CD14-positive monocyte (primary cell): ENCODE results near the gene ZNF831. TPM values are rescaled to one million over a fixed set of nuclear protein-coding genes. Genes with fewer than 3 reads are reported as not detected.

ENCODE experiments used
- DNase-seq, 3 donors: peaks; one replicate each; pipeline ENCODE4 v3.0.0-alpha.2; 2011 to 2022
- H2AFZ ChIP-seq: 2 replicates; pipeline ENCODE4 v1.6.0; 2012; ENCODE audit warnings: mild to moderate bottlenecking, low read depth, low read length, inconsistent platforms; ENCODE audit not compliant: insufficient read depth, poor library complexity, severe bottlenecking
- H3K27ac ChIP-seq, 2 donors: 1 replicate in 1 of 2; 2 replicates in 1 of 2; pipeline ENCODE4 v1.5.1; 2012 to 2013; ENCODE audit warnings: low read length in 2 of 2, control low read depth in 1 of 2, inconsistent platforms in 1 of 2, low read depth in 1 of 2, mild to moderate bottlenecking in 1 of 2
- H3K27me3 ChIP-seq, 2 donors: one replicate each; pipeline versions ENCODE4 v1.6.0 to v1.6.1; 2011 to 2013; ENCODE audit warnings: low read length in 2 of 2; ENCODE audit not compliant: control insufficient read depth in 2 of 2, insufficient read depth in 2 of 2
- H3K36me3 ChIP-seq, 2 donors: replicated peaks in 1 of 2; 1 replicate in 1 of 2; 2 replicates in 1 of 2; pipeline versions ENCODE4 v1.5.1 to v1.6.1; 2012 to 2013; ENCODE audit warnings: low read length in 2 of 2, control low read depth in 1 of 2, inconsistent platforms in 1 of 2, mild to moderate bottlenecking in 1 of 2; ENCODE audit not compliant: insufficient read depth in 2 of 2, control insufficient read depth in 1 of 2
- H3K4me1 ChIP-seq, 2 donors: 1 replicate in 1 of 2; 2 replicates in 1 of 2; pipeline versions ENCODE4 v1.5.1 to v1.6.1; 2012 to 2013; ENCODE audit warnings: low read length in 2 of 2, control low read depth in 1 of 2, inconsistent platforms in 1 of 2, mild to moderate bottlenecking in 1 of 2, moderate library complexity in 1 of 2; ENCODE audit not compliant: insufficient read depth in 2 of 2, control insufficient read depth in 1 of 2
- H3K4me2 ChIP-seq: replicated peaks from 2 replicates; pipeline ENCODE3; 2012; ENCODE audit warnings: low read length, moderate library complexity, mild to moderate bottlenecking; ENCODE audit not compliant: poor library complexity, severe bottlenecking; ENCODE audit errors: extremely low read depth
- H3K4me3 ChIP-seq, 3 experiments: fragments of 200-600 bp in 1 of 3; sonication (generic) in 1 of 3; replicated peaks in 1 of 3; 1 replicate in 2 of 3; 2 replicates in 1 of 3; pipeline ENCODE4 v1.5.1; 2011 to 2013; ENCODE audit warnings: low read length in 3 of 3, mild to moderate bottlenecking in 3 of 3, control low read depth in 2 of 3, low read depth in 2 of 3, inconsistent platforms in 1 of 3, moderate library complexity in 1 of 3
- H3K79me2 ChIP-seq: 2 replicates; pipeline ENCODE4 v1.6.0; 2012; ENCODE audit warnings: mild to moderate bottlenecking, control low read depth, inconsistent platforms, low read length, moderate library complexity; ENCODE audit not compliant: insufficient read depth
- H3K9ac ChIP-seq: 2 replicates; pipeline ENCODE4 v1.6.0; 2017; ENCODE audit warnings: low read length, mild to moderate bottlenecking; ENCODE audit not compliant: insufficient read depth, poor library complexity, severe bottlenecking
- H3K9me3 ChIP-seq, 2 donors: replicated peaks in 1 of 2; 1 replicate in 1 of 2; 2 replicates in 1 of 2; pipeline versions ENCODE4 v1.5.1 to v1.6.1; 2012 to 2013; ENCODE audit warnings: low read length in 2 of 2, control low read depth in 1 of 2; ENCODE audit not compliant: control insufficient read depth in 1 of 2, insufficient read depth in 1 of 2
- H4K20me1 ChIP-seq: 2 replicates; pipeline ENCODE4 v1.6.0; 2012; ENCODE audit warnings: mild to moderate bottlenecking, low read length, control low read depth, moderate library complexity; ENCODE audit not compliant: insufficient read depth
- H3K27ac Mint-ChIP-seq, 7 donors: one replicate each; pipeline ENCODE4 v1.8.0; 2020; ENCODE audit warnings: mild to moderate bottlenecking in 7 of 7, mixed read lengths in 7 of 7, moderate library complexity in 6 of 7, inconsistent platforms in 2 of 7
- H3K27me3 Mint-ChIP-seq, 3 donors: one replicate each; pipeline ENCODE4 v1.8.0; 2021 to 2022; ENCODE audit warnings: low read depth in 3 of 3, mild to moderate bottlenecking in 3 of 3, mixed read lengths in 3 of 3, moderate library complexity in 3 of 3, inconsistent platforms in 1 of 3
- H3K36me3 Mint-ChIP-seq, 2 donors: one replicate each; pipeline ENCODE4 v1.8.0; 2020; ENCODE audit warnings: mixed read lengths in 2 of 2, inconsistent platforms in 1 of 2, mild to moderate bottlenecking in 1 of 2
- H3K4me1 Mint-ChIP-seq: one replicate; pipeline ENCODE4 v1.8.0; 2020; ENCODE audit warnings: mild to moderate bottlenecking, mixed read lengths
- H3K4me3 Mint-ChIP-seq, 2 donors: one replicate each; pipeline ENCODE4 v1.8.0; 2020; ENCODE audit warnings: mild to moderate bottlenecking in 2 of 2, mixed read lengths in 2 of 2, moderate library complexity in 1 of 2
- H3K9me3 Mint-ChIP-seq, 7 donors: one replicate each; pipeline ENCODE4 v1.8.0; 2020 to 2022; ENCODE audit warnings: mixed read lengths in 7 of 7, mild to moderate bottlenecking in 6 of 7, moderate library complexity in 6 of 7, inconsistent platforms in 2 of 7
- WGBS: methylation state at CpG from one replicate; pipeline ENCODE4 v1.1.5; 2013; ENCODE audit warnings: missing lambda C conversion rate; ENCODE audit not compliant: insufficient coverage; 5-methylcytosine and 5-hydroxymethylcytosine counted together
- intact Hi-C, 2 donors: fragments of 100-400 bp; cut with micrococcal nuclease; formaldehyde crosslinking; loops; one replicate each; pipeline versions ENCODE4 v1.15.0 to v1.15.1; 2023
- polyA plus RNA-seq, 3 donors: library from polyadenylated mRNA; depleted of rRNA in 1 of 3; unstranded in 2 of 3; stranded (reverse) in 1 of 3; fragments of 300-500 nt in 2 of 3; fragments of >200 nt in 1 of 3; fragmentation: Illumina TruSeq in 2 of 3; gene quantifications; 1 replicate in 2 of 3; 2 replicates in 1 of 3; pipeline ENCODE4 v1.2.3, GENCODE V29; 2012 to 2021
- TF ChIP-seq, protein P1 (sequence below): fragments of 200-600 bp; IDR thresholded peaks from one replicate; pipeline ENCODE4 v1.8.0; 2022; ENCODE audit warnings: antibody characterized with exemption, mild to moderate bottlenecking

Gene ZNF831
- polyA plus RNA-seq, 3 donors, result 0.03 to 0.09 TPM; not detected in 1

DNA sequence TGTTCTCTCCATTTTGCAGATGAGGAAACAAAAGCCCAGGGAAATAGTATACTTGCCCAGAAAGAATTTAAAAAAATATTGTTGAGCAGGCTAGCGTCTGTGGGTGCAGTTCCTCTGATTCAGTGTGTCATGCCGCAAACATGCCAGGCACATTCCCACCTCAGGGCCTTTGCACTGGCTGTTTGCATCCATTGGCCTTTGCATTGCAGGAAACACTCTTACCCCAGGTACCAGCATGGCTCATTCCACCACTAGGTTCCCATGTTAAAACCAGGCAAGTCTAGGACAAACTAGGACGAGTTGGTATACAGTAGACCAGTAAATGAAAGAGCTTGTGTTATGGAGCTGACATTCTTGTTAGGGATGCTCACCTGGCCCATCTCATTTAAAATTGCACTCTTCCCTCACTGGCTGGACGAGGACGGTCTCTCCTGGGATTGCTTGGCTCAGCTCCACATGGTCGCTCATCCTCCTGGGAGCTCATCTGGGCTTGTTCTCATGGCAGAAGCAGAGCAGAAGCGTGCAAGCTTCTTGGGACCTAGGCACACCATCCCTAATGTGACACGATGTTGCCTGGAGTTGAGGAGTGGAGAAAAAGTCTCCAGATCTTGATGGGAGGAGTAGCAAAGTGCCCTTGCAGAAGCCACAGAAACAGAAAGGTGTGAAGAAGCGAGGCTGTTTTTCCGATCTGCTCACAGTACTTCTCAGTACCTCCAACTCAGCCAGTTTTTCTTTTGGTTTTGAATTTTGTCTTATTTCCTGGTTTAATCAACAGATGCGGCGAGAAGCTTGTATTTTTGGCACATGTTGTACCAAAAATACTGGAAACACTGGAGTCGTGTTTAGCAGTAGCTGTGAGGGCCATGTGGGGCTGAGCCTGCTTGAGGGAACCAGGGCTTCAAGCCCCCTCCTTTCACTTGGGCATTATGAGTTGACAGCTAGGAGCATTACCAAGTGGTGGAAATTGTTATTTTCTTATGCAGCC, 13.9 kb downstream of the ZNF831 start:
- Mint-ChIP-seq H3K4me3 (no peak overlapping the region), H3K4me1 (no peaks in the 10 kb centered on the region), H3K27me3 (peaks cover 0 to 9% (median 3%) of the 10 kb centered on the region in 3 donors), H3K36me3 (no peaks in the 10 kb centered on the region), H3K27ac (no peak overlapping the region), H3K9me3 (peaks cover 0 to 3% (median 0%) of the 10 kb centered on the region in 7 donors)
- Histone ChIP-seq H3K27ac (no peak overlapping the region), H3K79me2 (no peaks in the 10 kb centered on the region), H3K4me2 (no peak overlapping the region), H4K20me1 (no peaks in the 10 kb centered on the region), H3K9me3 (no peaks in the 10 kb centered on the region), H3K9ac (no peak overlapping the region), H3K36me3 (no peaks in the 10 kb centered on the region), H2AFZ (no peak overlapping the region), H3K27me3 (no peaks in the 10 kb centered on the region), H3K4me3 (no peak overlapping the region), H3K4me1 (no peaks in the 10 kb centered on the region)
- intact Hi-C loops, result no loop called here
- no peak for DNase-seq
- WGBS, result 91% methylated on average over 9 of the region's 13 CpGs
- TF ChIP-seq, protein P1, sequence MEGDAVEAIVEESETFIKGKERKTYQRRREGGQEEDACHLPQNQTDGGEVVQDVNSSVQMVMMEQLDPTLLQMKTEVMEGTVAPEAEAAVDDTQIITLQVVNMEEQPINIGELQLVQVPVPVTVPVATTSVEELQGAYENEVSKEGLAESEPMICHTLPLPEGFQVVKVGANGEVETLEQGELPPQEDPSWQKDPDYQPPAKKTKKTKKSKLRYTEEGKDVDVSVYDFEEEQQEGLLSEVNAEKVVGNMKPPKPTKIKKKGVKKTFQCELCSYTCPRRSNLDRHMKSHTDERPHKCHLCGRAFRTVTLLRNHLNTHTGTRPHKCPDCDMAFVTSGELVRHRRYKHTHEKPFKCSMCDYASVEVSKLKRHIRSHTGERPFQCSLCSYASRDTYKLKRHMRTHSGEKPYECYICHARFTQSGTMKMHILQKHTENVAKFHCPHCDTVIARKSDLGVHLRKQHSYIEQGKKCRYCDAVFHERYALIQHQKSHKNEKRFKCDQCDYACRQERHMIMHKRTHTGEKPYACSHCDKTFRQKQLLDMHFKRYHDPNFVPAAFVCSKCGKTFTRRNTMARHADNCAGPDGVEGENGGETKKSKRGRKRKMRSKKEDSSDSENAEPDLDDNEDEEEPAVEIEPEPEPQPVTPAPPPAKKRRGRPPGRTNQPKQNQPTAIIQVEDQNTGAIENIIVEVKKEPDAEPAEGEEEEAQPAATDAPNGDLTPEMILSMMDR, result no peak

DNA sequence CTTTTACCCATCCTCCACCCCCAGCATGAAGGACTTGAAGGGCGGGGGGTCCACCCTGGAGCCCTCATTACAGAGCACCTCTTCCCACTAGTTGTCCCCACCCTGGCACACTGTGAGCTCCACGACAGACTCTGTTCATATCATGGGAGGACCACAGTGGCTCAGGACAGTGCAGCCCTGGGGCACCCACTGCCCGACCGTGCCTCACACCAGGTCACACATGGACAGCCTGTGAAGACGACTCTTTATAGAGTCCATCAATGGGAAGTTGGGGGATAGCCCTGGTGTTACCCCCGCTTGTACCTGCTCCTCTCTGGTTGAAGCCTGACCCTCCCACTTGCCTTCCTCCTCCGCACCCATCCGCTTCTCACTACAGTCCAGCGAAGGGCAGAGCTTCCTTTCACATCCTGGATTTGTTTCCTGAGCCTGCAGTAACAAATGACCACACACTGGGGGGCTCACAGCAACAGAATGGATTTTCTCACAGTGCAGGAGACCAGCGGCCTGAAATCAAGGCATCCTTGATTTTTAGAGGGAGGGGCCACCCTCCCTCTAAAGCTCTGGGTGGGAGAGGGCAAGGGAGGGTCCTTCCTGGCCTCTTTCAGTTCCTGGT, 15.5 kb downstream of the ZNF831 start:
- Histone ChIP-seq H3K9me3 (no peaks in the 10 kb centered on the region), H3K4me3 (no peak overlapping the region), H3K27me3 (no peaks in the 10 kb centered on the region), H2AFZ (no peak overlapping the region), H3K36me3 (no peaks in the 10 kb centered on the region), H3K79me2 (no peaks in the 10 kb centered on the region), H3K4me1 (no peaks in the 10 kb centered on the region), H3K27ac (no peak overlapping the region), H4K20me1 (no peaks in the 10 kb centered on the region), H3K4me2 (no peak overlapping the region), H3K9ac (no peak overlapping the region)
- H3K27me3 Mint-ChIP-seq, result peaks cover 0 to 7% (median 0%) of the 10 kb centered on the region in 3 donors
- intact Hi-C loops, result no loop called here
- no peaks in the 10 kb centered on the region for H3K4me1 Mint-ChIP-seq
- WGBS, result 83% methylated on average over 6 of the region's 10 CpGs
- no peaks in the 10 kb centered on the region for H3K36me3 Mint-ChIP-seq
- peaks cover 0 to 3% (median 0%) of the 10 kb centered on the region in 7 donors for H3K9me3 Mint-ChIP-seq
- no peak overlapping the region for H3K27ac Mint-ChIP-seq
- TF ChIP-seq, protein P1, result no peak
- no peak for DNase-seq
- H3K4me3 Mint-ChIP-seq, result no peak overlapping the region
